Omental fat pad (tissue), 4 donors: ENCODE results near the gene HHLA2. TPM values are rescaled to one million over a fixed set of nuclear protein-coding genes. Genes with fewer than 3 reads are reported as not detected.

Source experiments
- ATAC-seq: fragments of 150-250 bp; one replicate; pipeline ENCODE4 v1.9.1; 2016; ENCODE audit warnings: mild to moderate bottlenecking, moderate library complexity; ENCODE audit not compliant: low FRiP score
- DNase-seq: peaks from one replicate; pipeline ENCODE4 v3.0.0-alpha.2; 2019; ENCODE audit warnings: low spot score
- CTCF ChIP-seq, 3 donors: fragments of 450-650 bp; IDR thresholded peaks; one replicate each; pipeline ENCODE4 v1.5.1; 2016 to 2017; ENCODE audit warnings: antibody characterized with exemption in 3 of 3, mild to moderate bottlenecking in 3 of 3, moderate library complexity in 2 of 3
- total RNA-seq, 4 donors: library from RNA; depleted of rRNA; stranded (reverse); fragments of >200 nt; gene quantifications; one replicate each; pipeline ENCODE4 v1.1.0, GENCODE V29; 2016

Gene HHLA2
- total RNA-seq, 4 donors from 2014 or later, result not detected

GRCh38 chr3:108292450-108292849 is 3.9 kb upstream of the HHLA2 start:
- ATAC-seq, result no peak
- TF ChIP-seq CTCF (IDR thresholded peaks at IDR 0.05), result no peak

GRCh38 chr3:108292905-108293328 is 3.4 kb upstream of the HHLA2 start:
- DNase-seq (no peak), ATAC-seq (no peak)
- no peak for TF ChIP-seq CTCF (IDR thresholded peaks at IDR 0.05)

More at GRCh38 chr3:108292450-108292849, 3.9 kb upstream of the HHLA2 start:
- no peak for DNase-seq

GRCh38 chr3:108293858-108294257 is 2.5 kb upstream of the HHLA2 start:
- TF ChIP-seq CTCF (IDR thresholded peaks at IDR 0.05), result no peak
- ATAC-seq, result no peak
- DNase-seq, result no peak

GRCh38 chr3:108295421-108296175 is 750 bp upstream of the HHLA2 start:
- ATAC-seq (no peak), DNase-seq (no peak)
- no peak for TF ChIP-seq CTCF (IDR thresholded peaks at IDR 0.05)

- no peak for ATAC-seq
- no peak for DNase-seq
- no peak for TF ChIP-seq CTCF (IDR thresholded peaks at IDR 0.05)
Measured at GRCh38 chr3:108297647-108298046, 1.3 kb downstream of the HHLA2 start.

GRCh38 chr3:108298056-108298455 is 1.7 kb downstream of the HHLA2 start:
- no peak for TF ChIP-seq CTCF (IDR thresholded peaks at IDR 0.05)
- ATAC-seq, result no peak

More at GRCh38 chr3:108298056-108298455, 1.7 kb downstream of the HHLA2 start:
- DNase-seq, result no peak
